Cardiac muscle cell (in vitro differentiated cells and primary cell): ENCODE results near the gene PHF11. TPM values are rescaled to one million over a fixed set of nuclear protein-coding genes. Genes with fewer than 3 reads are reported as not detected.

Source experiments
- DNase-seq, 2 donors: peaks; one replicate each; pipeline versions ENCODE4 v3.0.0 to v3.0.0-alpha.2; 2010 to 2017; ENCODE audit warnings: low read depth in 1 of 2, low spot score in 1 of 2
- H3K27ac ChIP-seq: fragments of 200-600 bp; sonication (generic); 2 replicates; pipeline ENCODE4 v1.5.1; 2016
- H3K27me3 ChIP-seq: fragments of 200-600 bp; sonication (generic); 2 replicates; pipeline ENCODE4 v1.6.0; 2016; ENCODE audit warnings: control low read depth
- H3K36me3 ChIP-seq: fragments of 200-600 bp; sonication (generic); 2 replicates; pipeline ENCODE4 v1.5.1; 2016; ENCODE audit warnings: control low read depth
- H3K4me1 ChIP-seq: fragments of 200-600 bp; sonication (generic); 2 replicates; pipeline ENCODE4 v1.8.1; 2017; ENCODE audit warnings: low read depth, mild to moderate bottlenecking, mixed run types
- H3K4me3 ChIP-seq: fragments of 200-600 bp; sonication (generic); 2 replicates; pipeline ENCODE4 v1.5.1; 2016; ENCODE audit warnings: mild to moderate bottlenecking
- H3K9me3 ChIP-seq: fragments of 200-600 bp; sonication (generic); 2 replicates; pipeline ENCODE4 v1.5.1; 2017; ENCODE audit warnings: low read depth, mild to moderate bottlenecking, control low read depth
- CTCF ChIP-seq: IDR thresholded peaks from 2 replicates; pipeline ENCODE4 v1.5.1; 2012; ENCODE audit warnings: low read depth, mild to moderate bottlenecking, low read length
- polyA plus RNA-seq: library from polyadenylated mRNA; unstranded; fragments of >200 nt; fragmentation: Nextera tagmentation; extraction: Ambion mirVana; gene quantifications from 2 replicates; pipeline ENCODE4 v1.2.1, GENCODE V29; 2016
- total RNA-seq: library from RNA; depleted of rRNA; stranded (reverse); fragments of >200 nt; gene quantifications from 2 replicates; pipeline ENCODE4 v1.2.3, GENCODE V29; 2016

Gene PHF11
- total and polyA plus RNA-seq, 2 experiments from 2014 or later = 4.8 to 9.5 TPM

- peaks cover 17% of the 10 kb centered on the region for H3K36me3 ChIP-seq
- H3K27ac ChIP-seq = no peak overlapping the region
Measured at GRCh38 chr13:49553888-49554287, 58.1 kb downstream of the PHF11 start.

GRCh38 chr13:49554387-49554786 lies 58.6 kb downstream of the PHF11 start:
- H3K27ac ChIP-seq = no peak overlapping the region
- no peaks in the 10 kb centered on the region for H3K4me1 ChIP-seq
- H3K36me3 ChIP-seq = peaks cover 18% of the 10 kb centered on the region
- no peaks in the 10 kb centered on the region for H3K27me3 ChIP-seq
- no peak for DNase-seq
- no peak overlapping the region for H3K4me3 ChIP-seq
- no peaks in the 10 kb centered on the region for H3K9me3 ChIP-seq
- TF ChIP-seq CTCF = no peak

More at GRCh38 chr13:49553888-49554287, 58.1 kb downstream of the PHF11 start:
- H3K27me3 ChIP-seq = no peaks in the 10 kb centered on the region
- DNase-seq = no peak
- H3K4me3 ChIP-seq = no peak overlapping the region
- H3K4me1 ChIP-seq = no peaks in the 10 kb centered on the region
- TF ChIP-seq CTCF = no peak
- no peaks in the 10 kb centered on the region for H3K9me3 ChIP-seq

- H3K9me3 ChIP-seq = no peaks in the 10 kb centered on the region
- no peak overlapping the region for H3K4me3 ChIP-seq
- peaks cover 14% of the 10 kb centered on the region for H3K36me3 ChIP-seq
- peaks cover 8% of the 10 kb centered on the region for H3K4me1 ChIP-seq
- no peak for TF ChIP-seq CTCF
- no peaks in the 10 kb centered on the region for H3K27me3 ChIP-seq
- no peak overlapping the region for H3K27ac ChIP-seq
- DNase-seq = no peak
Measured at GRCh38 chr13:49559006-49559405, 63.3 kb downstream of the PHF11 start.

GRCh38 chr13:49560270-49561061 lies 64.7 kb downstream of the PHF11 start:
- Histone ChIP-seq H3K36me3 (peaks cover 11% of the 10 kb centered on the region), H3K27ac (peak overlapping the region; percentile 64), H3K27me3 (no peaks in the 10 kb centered on the region), H3K4me3 (no peak overlapping the region), H3K4me1 (peaks cover 8% of the 10 kb centered on the region), H3K9me3 (no peaks in the 10 kb centered on the region)
- peak; percentile 12 to 70 for DNase-seq
- peak; percentile 53 for TF ChIP-seq CTCF

- Histone ChIP-seq H3K27me3 (no peaks in the 10 kb centered on the region), H3K9me3 (no peaks in the 10 kb centered on the region), H3K36me3 (peaks cover 10% of the 10 kb centered on the region), H3K27ac (peak overlapping the region; percentile 64), H3K4me1 (peaks cover 8% of the 10 kb centered on the region), H3K4me3 (no peak overlapping the region)
- no peak for TF ChIP-seq CTCF
- peak; percentile 36 to 52 for DNase-seq
Measured at GRCh38 chr13:49561062-49561410, 65.3 kb downstream of the PHF11 start.
